Right lobe of liver (tissue), 6 donors: Measurements from ENCODE around the gene ZNF785. TPM values are rescaled to one million over a fixed set of nuclear protein-coding genes. Genes with fewer than 3 reads are reported as not detected.

Experiments
- ATAC-seq, 4 donors: fragments of 200-7000 bp; cut with Tn5 transposase; one replicate each; pipeline ENCODE4 v1.9.1; 2020; ENCODE audit warnings: mild to moderate bottlenecking in 4 of 4, moderate library complexity in 4 of 4
- DNase-seq, 3 donors: peaks; one replicate each; pipeline ENCODE4 v3.0.0-alpha.2; 2020
- H3K27ac ChIP-seq, 3 donors: fragments of 200-600 bp; one replicate each; pipeline ENCODE4 v1.8.0; 2022
- H3K27me3 ChIP-seq, 2 donors: fragments of 200-600 bp; one replicate each; pipeline ENCODE4 v1.8.0; 2022
- H3K36me3 ChIP-seq, 4 donors: fragments of 200-600 bp; sonication (generic) in 1 of 4; one replicate each; pipeline versions ENCODE4 v1.5.1 to v1.8.0; 2017 to 2022; ENCODE audit warnings: control low read depth in 1 of 4
- H3K4me1 ChIP-seq, 4 donors: fragments of 200-600 bp; sonication (generic) in 1 of 4; one replicate each; pipeline versions ENCODE4 v1.5.1 to v1.8.0; 2017 to 2022; ENCODE audit warnings: control low read depth in 1 of 4
- H3K4me3 ChIP-seq, 3 donors: fragments of 200-600 bp; one replicate each; pipeline ENCODE4 v1.8.0; 2022
- H3K9me3 ChIP-seq, 4 donors: fragments of 200-600 bp; sonication (generic) in 1 of 4; one replicate each; pipeline versions ENCODE4 v1.5.1 to v1.8.0; 2017 to 2022; ENCODE audit warnings: control low read depth in 1 of 4
- CTCF ChIP-seq, 4 donors: fragments of 200-600 bp in 3 of 4; fragments of 450-650 bp in 1 of 4; IDR thresholded peaks; one replicate each; pipeline versions ENCODE4 v1.5.1 to v1.8.0; 2016 to 2022; ENCODE audit warnings: antibody characterized with exemption in 4 of 4, mild to moderate bottlenecking in 2 of 4
- POLR2A ChIP-seq: fragments of 450-650 bp; IDR thresholded peaks from one replicate; pipeline ENCODE4 v1.6.1; 2017; ENCODE audit warnings: antibody characterized with exemption, mild to moderate bottlenecking
- WGBS: methylation state at CpG from one replicate; pipeline ENCODE4 v1.1.6; 2018; ENCODE audit warnings: low coverage, low lambda C conversion rate; ENCODE audit not compliant: insufficient coverage; ENCODE audit errors: missing lambda C conversion rate; 5-methylcytosine and 5-hydroxymethylcytosine counted together
- intact Hi-C, 2 donors: fragments of 100-400 bp; cut with DNase I; formaldehyde crosslinking; loops; one replicate each; pipeline versions ENCODE4 v1.11.2 to v1.14.1; 2022
- total RNA-seq, 6 experiments: library from RNA; depleted of rRNA in 2 of 6; stranded (reverse); fragments of >200 nt in 2 of 6; fragmentation: NEBNext Ultra II Directional in 3 of 6; extraction: Animal tissue kit (Norgen Biotek cat#: 25700) in 3 of 6; gene quantifications; one replicate each; pipeline versions ENCODE4 v1.1.0 to v1.2.4, GENCODE V29; 2016 to 2023
- donor health status: DM: no; HTN: yes; CAD: no.
- donor health status: DM: no; HTN: no; CAD: no.
- donor health status: DM: no; HTN: no; CAD: no.
- donor health status: DM: no; HTN: yes; CAD: no.
- donor health status: DM: no; HTN: yes; CAD: no.

Gene ZNF785
- total RNA-seq, 6 experiments from 2014 or later, result 2.4 to 6.5 (median 5.6) TPM

DNA sequence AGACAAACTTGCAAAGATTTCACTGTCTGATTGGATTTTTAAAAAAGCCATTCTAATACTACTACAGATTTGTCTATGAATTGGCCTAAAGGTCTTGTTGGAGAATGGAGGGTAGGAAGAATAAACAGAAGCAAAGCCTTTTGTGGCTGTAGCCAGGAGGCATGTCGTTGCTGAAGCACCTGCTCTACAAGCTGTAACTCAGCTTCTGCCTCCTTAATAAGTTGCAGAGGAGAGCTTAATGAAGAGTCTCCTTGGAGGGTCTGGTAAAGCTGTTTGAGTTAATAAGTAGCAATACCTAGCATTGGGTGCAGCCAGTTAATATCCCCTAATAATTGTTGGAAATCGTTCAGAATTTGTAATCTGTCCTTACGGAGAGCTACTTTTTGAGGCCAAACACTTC lies 34.7 kb upstream of the ZNF785 start:
- TF ChIP-seq POLR2A (no peak), CTCF (IDR thresholded peaks at IDR 0.05) (no peak)
- H3K4me1 ChIP-seq, result peaks cover 0 to 23% (median 4%) of the 10 kb centered on the region in 4 donors
- 57% methylated on average over 3 of the region's 3 CpGs for WGBS

DNA sequence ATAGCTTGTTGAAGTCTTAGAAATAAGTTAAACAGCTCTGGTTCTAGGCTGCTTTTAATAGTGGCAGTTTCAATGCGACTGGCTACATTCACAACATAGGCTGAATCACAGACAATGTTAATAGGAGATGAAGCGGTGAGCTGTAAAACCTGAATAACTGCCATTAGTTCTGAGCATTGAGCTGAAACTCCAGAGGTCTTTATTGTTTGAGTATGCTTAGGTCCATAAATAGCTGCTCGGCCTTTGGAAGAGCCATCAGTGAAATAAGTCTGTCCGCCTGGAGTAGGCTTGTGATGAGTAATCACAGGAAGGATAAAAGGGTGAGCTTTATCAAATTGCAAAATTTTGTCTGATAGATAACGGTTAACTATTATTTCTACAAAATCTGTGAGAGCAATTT lies 34.1 kb upstream of the ZNF785 start:
- Histone ChIP-seq H3K27ac (no peak overlapping the region), H3K27me3 (no peaks in the 10 kb centered on the region), H3K4me3 (no peak overlapping the region), H3K36me3 (no peaks in the 10 kb centered on the region), H3K4me1 (peaks cover 0 to 23% (median 4%) of the 10 kb centered on the region in 4 donors), H3K9me3 (no peaks in the 10 kb centered on the region)
- intact Hi-C loops, result loop anchor here in 1 of 2 donors (10.0 kb wide), 1 partner anchor 195 kb away; no protein-coding TSS in a partner anchor
- no peak for TF ChIP-seq CTCF (IDR thresholded peaks at IDR 0.05)
- no peak for TF ChIP-seq POLR2A
- DNase-seq, result no peak
- WGBS, result 52% methylated on average over 4 of the region's 5 CpGs
- peak in 2 of 4 donors; percentile 36 to 58 for ATAC-seq

More for the DNA sequence above, 34.7 kb upstream of the ZNF785 start:
- intact Hi-C loops, result loop anchor here in 1 of 2 donors (10.0 kb wide), 1 partner anchor 195 kb away; no protein-coding TSS in a partner anchor
- Histone ChIP-seq H3K36me3 (no peaks in the 10 kb centered on the region), H3K9me3 (no peaks in the 10 kb centered on the region), H3K4me3 (no peak overlapping the region), H3K27me3 (no peaks in the 10 kb centered on the region), H3K27ac (no peak overlapping the region)
- DNase-seq (no peak), ATAC-seq (no peak)

- Histone ChIP-seq H3K27ac (no peak overlapping the region), H3K4me1 (peaks cover 0 to 23% (median 4%) of the 10 kb centered on the region in 4 donors), H3K4me3 (no peak overlapping the region), H3K27me3 (no peaks in the 10 kb centered on the region), H3K9me3 (no peaks in the 10 kb centered on the region), H3K36me3 (no peaks in the 10 kb centered on the region)
- TF ChIP-seq POLR2A, result no peak
- TF ChIP-seq CTCF (IDR thresholded peaks at IDR 0.05), result no peak
- peak; percentile 70 to 88 (median 77) for ATAC-seq
- WGBS, result 59% methylated on average over 4 of the region's 4 CpGs
- intact Hi-C loops, result no loop called here
- peak; percentile 70 to 87 (median 84) for DNase-seq
These were observed 33.7 kb upstream of the ZNF785 start for GRCh38 chr16:30619202-30619601.

DNA sequence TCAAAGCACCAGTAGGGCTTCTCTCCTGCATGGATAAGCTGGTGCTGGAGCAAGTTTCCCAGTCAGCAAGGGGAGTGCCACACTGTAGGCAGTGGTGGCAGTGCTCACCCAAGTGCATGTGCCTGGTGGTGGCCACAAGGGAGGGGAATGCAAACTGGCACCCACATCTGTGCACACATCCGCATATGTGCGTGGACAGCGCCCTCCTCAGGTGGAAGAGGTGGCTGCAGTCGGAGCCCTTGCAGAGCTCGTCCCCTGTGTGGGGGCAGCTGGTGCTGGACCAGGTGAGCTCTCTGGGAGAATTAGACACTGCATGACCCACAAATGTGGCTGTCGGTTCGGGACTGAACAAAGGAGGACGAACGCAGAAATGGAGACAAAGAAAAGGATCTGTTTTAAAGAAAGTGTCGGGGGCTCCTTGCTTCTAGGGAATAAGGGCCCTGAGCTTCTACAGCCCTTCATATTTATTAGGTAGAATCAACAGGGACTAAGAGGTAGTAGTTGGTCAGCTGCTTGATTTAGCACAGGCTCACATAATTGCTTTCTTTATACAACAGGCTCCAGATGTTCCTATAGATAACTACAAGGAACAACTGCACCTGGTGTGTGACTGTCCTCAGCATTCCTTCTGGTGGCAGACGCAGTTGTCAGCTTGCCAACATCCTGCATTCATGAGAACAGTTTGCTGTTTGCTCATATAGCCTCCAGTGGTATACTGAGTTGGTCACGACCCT lies 30.0 kb upstream of the ZNF785 start:
- ATAC-seq, result peak; percentile 63 to 74 (median 64)
- Histone ChIP-seq H3K27me3 (no peaks in the 10 kb centered on the region), H3K36me3 (no peaks in the 10 kb centered on the region), H3K4me1 (peaks cover 0 to 10% (median 2%) of the 10 kb centered on the region in 4 donors), H3K9me3 (no peaks in the 10 kb centered on the region), H3K4me3 (no peak overlapping the region), H3K27ac (no peak overlapping the region)
- peak in 2 of 3 donors; percentile 46 to 58 for DNase-seq
- 47% methylated on average over 12 of the region's 12 CpGs for WGBS
- intact Hi-C loops, result no loop called here
- TF ChIP-seq CTCF (IDR thresholded peaks at IDR 0.05) (peak; percentile 28 to 53 (median 42)), POLR2A (no peak)
